ENCODE measurements around the gene ENTPD2. TPM values are rescaled to one million over a fixed set of nuclear protein-coding genes. Genes with fewer than 3 reads are reported as not detected.
A peak's percentile ranks its signal among the peaks of the same experiment; 100 is the strongest.

Gene ENTPD2
- total RNA-seq, 3 donors from 2014 or later (not counting 1 experiment from before 2014, with no cell fraction given) = not detected

DNA sequence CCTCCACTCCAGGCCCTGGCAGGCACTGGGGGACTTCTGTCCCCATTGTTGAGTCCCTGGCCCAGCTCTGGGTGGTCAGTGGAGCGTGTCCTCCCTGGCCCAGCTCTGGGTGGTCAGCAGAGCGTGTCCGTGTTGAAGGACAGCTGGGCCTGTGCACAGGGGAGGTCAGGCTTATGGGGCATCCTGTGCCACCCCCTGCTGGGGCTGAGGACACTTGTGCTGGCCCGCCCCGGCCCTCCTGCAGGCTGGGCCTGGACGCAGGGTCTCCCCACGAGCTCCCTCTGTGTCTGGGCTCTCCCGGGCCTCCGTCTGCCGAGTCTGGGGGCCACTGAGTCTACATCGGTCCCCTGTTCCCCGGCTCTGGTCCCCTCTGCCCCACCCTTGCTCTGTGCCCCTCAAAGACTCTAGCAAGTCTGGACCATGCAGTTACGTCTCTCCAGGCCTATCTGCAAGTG is 46.0 kb downstream of the ENTPD2 start:
- 89% methylated on average over 13 of the region's 13 CpGs for WGBS (ENCODE audit: insufficient coverage)
- H3K27me3 Mint-ChIP-seq (ENCODE audit: low read depth in 2 of 2) = no peaks in the 10 kb centered on the region
- no peak overlapping the region for H3K27ac Mint-ChIP-seq
- TF ChIP-seq, protein P1, sequence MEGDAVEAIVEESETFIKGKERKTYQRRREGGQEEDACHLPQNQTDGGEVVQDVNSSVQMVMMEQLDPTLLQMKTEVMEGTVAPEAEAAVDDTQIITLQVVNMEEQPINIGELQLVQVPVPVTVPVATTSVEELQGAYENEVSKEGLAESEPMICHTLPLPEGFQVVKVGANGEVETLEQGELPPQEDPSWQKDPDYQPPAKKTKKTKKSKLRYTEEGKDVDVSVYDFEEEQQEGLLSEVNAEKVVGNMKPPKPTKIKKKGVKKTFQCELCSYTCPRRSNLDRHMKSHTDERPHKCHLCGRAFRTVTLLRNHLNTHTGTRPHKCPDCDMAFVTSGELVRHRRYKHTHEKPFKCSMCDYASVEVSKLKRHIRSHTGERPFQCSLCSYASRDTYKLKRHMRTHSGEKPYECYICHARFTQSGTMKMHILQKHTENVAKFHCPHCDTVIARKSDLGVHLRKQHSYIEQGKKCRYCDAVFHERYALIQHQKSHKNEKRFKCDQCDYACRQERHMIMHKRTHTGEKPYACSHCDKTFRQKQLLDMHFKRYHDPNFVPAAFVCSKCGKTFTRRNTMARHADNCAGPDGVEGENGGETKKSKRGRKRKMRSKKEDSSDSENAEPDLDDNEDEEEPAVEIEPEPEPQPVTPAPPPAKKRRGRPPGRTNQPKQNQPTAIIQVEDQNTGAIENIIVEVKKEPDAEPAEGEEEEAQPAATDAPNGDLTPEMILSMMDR (IDR thresholded peaks at IDR 0.05) = no peak
- H3K36me3 Mint-ChIP-seq = no peaks in the 10 kb centered on the region
- Histone ChIP-seq H3K4me3 (ENCODE audit: low read length) (no peak overlapping the region), H3K27me3 (ENCODE audit: control insufficient read depth, insufficient read depth, low read length) (no peaks in the 10 kb centered on the region), H3K9me3 (ENCODE audit: control insufficient read depth, insufficient read depth, low read length) (no peaks in the 10 kb centered on the region), H3K36me3 (ENCODE audit: control insufficient read depth, insufficient read depth, low read length) (peaks cover 31% of the 10 kb centered on the region), H3K4me1 (ENCODE audit: control insufficient read depth, insufficient read depth, low read length) (peaks cover 20% of the 10 kb centered on the region), H3K27ac (ENCODE audit: low read length) (no peak overlapping the region)
- peak in 1 of 3 donors; percentile 31 for ATAC-seq
- no peaks in the 10 kb centered on the region for H3K9me3 Mint-ChIP-seq
- DNase-seq = no peak
- no peak overlapping the region for H3K4me3 Mint-ChIP-seq
- intact Hi-C loops (cut with micrococcal nuclease) = no loop called here
- peaks cover 15 to 22% of the 10 kb centered on the region in 2 donors for H3K4me1 Mint-ChIP-seq

DNA sequence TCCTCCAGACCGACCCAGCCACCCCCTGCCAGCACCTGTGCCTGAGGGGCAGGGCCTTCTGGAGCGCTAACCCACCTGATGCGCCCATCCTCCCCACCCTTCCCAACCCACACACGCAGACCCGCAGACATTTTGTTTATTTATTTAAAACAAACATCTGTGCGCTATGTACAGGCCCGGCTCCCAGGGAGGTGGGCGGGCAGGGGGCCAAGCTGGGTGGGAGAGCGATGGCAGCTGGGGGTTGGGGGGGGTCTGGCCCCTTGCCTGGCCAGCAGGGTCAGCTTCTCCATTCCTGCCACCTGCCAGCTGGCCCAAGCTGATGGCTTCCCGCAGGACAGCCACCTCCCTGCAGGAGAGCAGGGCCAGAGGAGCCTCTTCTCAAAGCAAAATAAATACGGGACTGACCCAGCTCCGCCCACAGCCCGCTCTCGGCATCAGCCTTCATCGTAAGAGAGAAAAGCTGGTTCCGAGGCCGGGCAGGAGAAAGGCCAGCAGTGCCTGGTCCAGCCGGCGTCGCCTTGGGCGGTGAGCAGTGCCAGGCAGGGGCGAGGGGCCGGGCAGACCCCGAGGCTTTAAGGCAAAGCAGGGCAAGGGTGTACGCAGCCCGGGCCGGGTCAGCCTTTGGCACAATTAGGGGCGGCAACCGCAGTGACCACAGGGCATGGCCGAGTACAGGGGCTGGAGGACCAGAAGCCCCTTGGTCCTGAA is 46.6 kb downstream of the ENTPD2 start:
- Mint-ChIP-seq H3K27ac (no peak overlapping the region), H3K36me3 (no peaks in the 10 kb centered on the region), H3K9me3 (no peaks in the 10 kb centered on the region), H3K4me3 (no peak overlapping the region), H3K4me1 (peaks cover 15 to 22% of the 10 kb centered on the region in 2 donors), H3K27me3 (ENCODE audit: low read depth in 2 of 2) (no peaks in the 10 kb centered on the region)
- 93% methylated on average over 28 of the region's 30 CpGs for WGBS (ENCODE audit: insufficient coverage)
- intact Hi-C loops (cut with micrococcal nuclease) = no loop called here
- no peak overlapping the region for H3K27ac ChIP-seq (ENCODE audit: low read length)
- H3K4me3 ChIP-seq (ENCODE audit: low read length) = no peak overlapping the region
- ATAC-seq (no peak), DNase-seq (no peak)
- H3K27me3 ChIP-seq (ENCODE audit: control insufficient read depth, insufficient read depth, low read length) = no peaks in the 10 kb centered on the region
- H3K9me3 ChIP-seq (ENCODE audit: control insufficient read depth, insufficient read depth, low read length) = no peaks in the 10 kb centered on the region
- peaks cover 26% of the 10 kb centered on the region for H3K36me3 ChIP-seq (ENCODE audit: control insufficient read depth, insufficient read depth, low read length)
- TF ChIP-seq, protein P1 (IDR thresholded peaks at IDR 0.05) = no peak
- peaks cover 23% of the 10 kb centered on the region for H3K4me1 ChIP-seq (ENCODE audit: control insufficient read depth, insufficient read depth, low read length)

DNA sequence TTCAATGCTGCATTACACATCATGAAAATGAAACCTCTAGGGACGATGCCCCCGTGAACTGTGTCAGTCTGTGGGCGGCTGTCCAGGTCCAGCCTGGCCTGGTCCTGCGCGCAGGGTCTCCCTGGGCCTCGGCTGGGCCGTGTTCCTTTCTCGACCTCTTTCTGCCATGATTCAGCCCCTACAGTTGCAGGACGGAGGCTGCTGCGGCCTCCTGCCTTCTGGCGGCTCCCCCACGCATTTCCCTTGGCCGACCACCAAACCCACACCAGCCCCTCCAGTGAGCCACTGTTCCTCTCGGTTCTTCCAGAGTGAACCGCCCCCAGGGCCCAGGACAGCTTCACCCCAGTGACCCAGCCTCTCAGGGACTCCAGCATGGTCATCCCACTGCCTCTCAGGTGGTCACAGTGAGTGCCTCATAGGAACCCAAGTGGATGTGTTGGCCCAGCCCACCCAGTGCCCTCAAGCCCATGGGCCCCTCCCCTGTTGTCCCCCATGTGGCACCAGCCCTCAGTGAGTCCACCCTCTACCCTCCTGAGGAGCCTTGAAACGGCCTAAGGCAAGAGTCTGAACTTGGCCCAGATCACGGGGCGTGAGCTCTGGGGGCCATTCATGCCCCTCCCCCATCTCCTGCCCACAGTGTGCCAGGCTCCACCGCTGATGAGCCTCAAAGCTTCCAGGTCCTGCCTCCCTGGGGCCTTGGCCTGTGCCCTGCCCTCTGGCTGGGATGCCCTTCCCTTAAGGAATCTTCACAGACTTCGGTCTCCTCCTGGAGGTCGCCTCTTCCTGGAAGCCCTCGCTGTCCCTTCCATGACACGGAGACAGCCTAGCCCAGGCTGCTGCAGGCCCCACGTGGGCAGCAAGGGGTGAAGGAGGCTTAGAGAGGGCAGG is 47.5 kb downstream of the ENTPD2 start:
- Mint-ChIP-seq H3K27me3 (ENCODE audit: low read depth in 2 of 2) (no peaks in the 10 kb centered on the region), H3K27ac (peak overlapping the region; percentile 29 to 45), H3K4me1 (peaks cover 15 to 20% of the 10 kb centered on the region in 2 donors), H3K4me3 (no peak overlapping the region), H3K36me3 (no peaks in the 10 kb centered on the region), H3K9me3 (no peaks in the 10 kb centered on the region)
- intact Hi-C loops (cut with micrococcal nuclease) = no loop called here
- Histone ChIP-seq H3K27me3 (ENCODE audit: control insufficient read depth, insufficient read depth, low read length) (no peaks in the 10 kb centered on the region), H3K4me3 (ENCODE audit: low read length) (no peak overlapping the region), H3K27ac (ENCODE audit: low read length) (no peak overlapping the region), H3K4me1 (ENCODE audit: control insufficient read depth, insufficient read depth, low read length) (peaks cover 32% of the 10 kb centered on the region), H3K36me3 (ENCODE audit: control insufficient read depth, insufficient read depth, low read length) (peaks cover 18% of the 10 kb centered on the region), H3K9me3 (ENCODE audit: control insufficient read depth, insufficient read depth, low read length) (no peaks in the 10 kb centered on the region)
- DNase-seq = no peak
- WGBS (ENCODE audit: insufficient coverage) = 40% methylated on average over 24 of the region's 24 CpGs
- TF ChIP-seq, protein P1 (IDR thresholded peaks at IDR 0.05) = no peak
- peak; percentile 39 to 50 (median 44) for ATAC-seq
